ENCODE results near the gene RNF115. TPM values are rescaled to one million over a fixed set of nuclear protein-coding genes. Genes with fewer than 3 reads are reported as not detected.
"Not testable (repeated sequence)": the region's sequence is repeated elsewhere in the genome, so short reads cannot be mapped to it uniquely, and the experiment has no call there.

The RNF115 gene
- total and polyA plus RNA-seq, 4 donors, result 19.1 to 26.0 (median 22.4) TPM

DNA sequence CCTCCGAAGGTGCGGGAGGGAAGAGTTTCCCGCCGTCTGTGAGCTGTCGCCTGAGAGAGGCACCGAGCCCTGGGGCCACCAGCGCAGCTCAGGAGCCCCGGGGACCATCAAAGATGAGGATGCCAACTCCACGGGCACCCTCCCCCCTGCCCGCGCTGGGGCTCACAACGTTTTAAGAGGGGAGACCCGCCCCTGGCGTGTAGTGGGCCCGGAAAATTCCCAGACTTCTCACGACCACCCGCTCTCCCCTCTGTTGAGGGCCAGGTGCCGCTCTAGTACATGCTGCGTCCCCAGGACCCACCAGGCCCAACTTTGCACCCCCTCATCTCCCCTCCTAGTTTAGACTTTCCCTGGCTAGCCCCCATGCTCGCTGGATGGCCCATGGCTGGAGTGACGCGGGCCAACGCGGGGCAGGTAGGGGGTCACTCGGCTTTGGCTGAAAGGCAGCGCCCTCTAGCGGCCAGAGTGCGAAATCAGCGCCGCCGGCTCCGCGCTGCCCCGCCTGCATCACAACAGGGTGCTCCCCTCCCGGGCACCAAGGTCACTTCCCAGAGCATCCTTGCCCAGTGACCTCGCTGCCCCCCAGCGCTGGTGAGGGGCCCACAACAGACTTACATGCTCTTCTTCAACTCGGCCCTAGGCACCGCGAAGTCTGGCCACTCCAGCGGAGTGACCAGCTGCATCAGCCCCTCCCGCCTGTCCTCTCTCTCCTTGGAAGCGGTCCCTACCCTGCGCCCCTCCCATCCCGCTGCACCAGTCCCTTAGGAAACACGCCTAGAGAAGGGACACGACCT is 102.8 kb downstream of the RNF115 start:
- Histone ChIP-seq H3K27ac (ENCODE audit: low read depth, low read length) (no peak overlapping the region), H3K4me3 (ENCODE audit: low read depth, low read length) (peak overlapping the region; percentile 26), H3K4me1 (ENCODE audit: control insufficient read depth, insufficient read depth, low read length) (peaks cover 11% of the 10 kb centered on the region), H3K9me3 (ENCODE audit: control insufficient read depth, insufficient read depth, low read length) (no peaks in the 10 kb centered on the region), H3K27me3 (ENCODE audit: control insufficient read depth, insufficient read depth, low read length) (peaks cover 3% of the 10 kb centered on the region), H3K36me3 (ENCODE audit: control insufficient read depth, insufficient read depth, low read length) (no peaks in the 10 kb centered on the region)
- WGBS (ENCODE audit: insufficient coverage), result 13% methylated on average over 47 of the region's 47 CpGs
- DNase-seq (ENCODE audit: low read depth in 4 of 6, low spot score in 6 of 6), result peak in 5 of 6 donors; percentile 10 to 64 (median 26)

- H3K27ac ChIP-seq (ENCODE audit: low read depth, low read length), result no peak overlapping the region
- no peak for DNase-seq (ENCODE audit: low read depth in 4 of 6, low spot score in 6 of 6)
- H3K9me3 ChIP-seq (ENCODE audit: control insufficient read depth, insufficient read depth, low read length), result no peaks in the 10 kb centered on the region
- peaks cover 11% of the 10 kb centered on the region for H3K4me1 ChIP-seq (ENCODE audit: control insufficient read depth, insufficient read depth, low read length)
- no peak overlapping the region for H3K4me3 ChIP-seq (ENCODE audit: low read depth, low read length)
- 73% methylated on average over 2 of the region's 5 CpGs for WGBS (ENCODE audit: insufficient coverage)
- peaks cover 3% of the 10 kb centered on the region for H3K27me3 ChIP-seq (ENCODE audit: control insufficient read depth, insufficient read depth, low read length)
- no peaks in the 10 kb centered on the region for H3K36me3 ChIP-seq (ENCODE audit: control insufficient read depth, insufficient read depth, low read length)
Measured at GRCh38 chr1:145720556-145720877, 103.4 kb downstream of the RNF115 start.

DNA sequence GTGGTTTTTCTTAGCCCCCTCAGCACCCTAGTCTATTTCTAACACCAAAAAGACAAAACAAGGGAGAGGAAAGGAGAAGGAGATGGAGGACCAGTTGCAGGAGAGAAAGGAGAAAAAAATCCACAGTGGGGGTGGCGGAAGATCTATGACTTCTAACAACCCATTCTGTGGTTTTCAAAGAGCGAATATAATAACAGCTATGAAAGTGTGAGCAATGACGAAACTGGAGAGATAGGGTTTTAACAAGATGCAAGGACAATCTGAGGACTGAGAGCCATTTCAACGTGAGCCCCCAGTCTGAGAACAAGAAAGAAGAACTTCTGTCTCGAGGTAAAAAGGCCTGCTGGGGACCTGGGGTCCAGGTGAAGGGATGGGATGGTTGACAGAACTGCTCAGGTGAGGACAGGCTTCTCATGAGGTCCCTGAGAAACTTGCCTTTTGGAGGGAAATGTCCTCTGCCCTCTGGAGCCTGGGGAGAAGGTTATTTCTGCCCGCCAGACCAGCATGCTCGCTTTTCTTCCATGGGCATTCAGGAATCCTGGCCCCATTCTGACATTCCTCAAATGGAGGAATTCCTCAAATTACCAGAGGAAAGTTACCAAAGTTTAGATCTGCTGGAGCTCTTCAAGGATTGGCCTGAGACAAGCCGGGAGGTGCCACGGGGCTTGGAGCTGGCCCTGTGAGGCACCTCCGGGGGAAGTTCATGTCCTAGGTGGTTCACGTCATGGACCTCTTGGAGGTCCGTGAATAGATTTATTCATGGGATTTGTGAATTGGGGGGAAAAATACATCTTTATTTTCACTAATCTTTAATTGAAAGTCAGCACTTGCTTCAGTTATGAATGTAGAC is 104.4 kb downstream of the RNF115 start, which contains the start of gene CD160:
Gene CD160, plus strand, starts transcription at position 270 of the 850 bp plus-strand sequence. CDS start 8,829 bp downstream, outside the sequence.
- no peak within 1 kb of the TSS for H3K27ac ChIP-seq (ENCODE audit: low read depth, low read length)
- H3K27me3 ChIP-seq (ENCODE audit: control insufficient read depth, insufficient read depth, low read length), result peaks cover 3% of the 10 kb centered on the region
- no peak for DNase-seq (ENCODE audit: low read depth in 4 of 6, low spot score in 6 of 6)
- no peaks in the 10 kb centered on the region for H3K9me3 ChIP-seq (ENCODE audit: control insufficient read depth, insufficient read depth, low read length)
- peaks cover 11% of the 10 kb centered on the region for H3K4me1 ChIP-seq (ENCODE audit: control insufficient read depth, insufficient read depth, low read length)
- 91% methylated on average over 7 of the region's 12 CpGs for WGBS (ENCODE audit: insufficient coverage)
- H3K4me3 ChIP-seq (ENCODE audit: low read depth, low read length), result no peak within 1 kb of the TSS
- no peaks in the 10 kb centered on the region for H3K36me3 ChIP-seq (ENCODE audit: control insufficient read depth, insufficient read depth, low read length)

GRCh38 chr1:145718465-145718864 is 105.4 kb downstream of the RNF115 start:
- H3K36me3 ChIP-seq (ENCODE audit: control insufficient read depth, insufficient read depth, low read length); H3K27me3 ChIP-seq (ENCODE audit: control insufficient read depth, insufficient read depth, low read length); H3K4me3 ChIP-seq (ENCODE audit: low read depth, low read length); H3K27ac ChIP-seq (ENCODE audit: low read depth, low read length); H3K9me3 ChIP-seq (ENCODE audit: control insufficient read depth, insufficient read depth, low read length); DNase-seq (ENCODE audit: low read depth in 4 of 6, low spot score in 6 of 6): not testable (repeated sequence)
- 100% methylated on average over 3 of the region's 5 CpGs for WGBS (ENCODE audit: insufficient coverage)
- H3K4me1 ChIP-seq (ENCODE audit: control insufficient read depth, insufficient read depth, low read length), result peaks cover 11% of the 10 kb centered on the region

GRCh38 chr1:145717833-145718232 is 106.1 kb downstream of the RNF115 start:
- WGBS (ENCODE audit: insufficient coverage), result 64% methylated on average over 1 of the region's 1 CpG

GRCh38 chr1:145716641-145717345 is 107.1 kb downstream of the RNF115 start:
- 56% methylated on average over 9 of the region's 10 CpGs for WGBS (ENCODE audit: insufficient coverage)
- H3K4me3 ChIP-seq (ENCODE audit: low read depth, low read length), result no peak overlapping the region
- DNase-seq (ENCODE audit: low read depth in 4 of 6, low spot score in 6 of 6), result peak in 1 of 6 donors; percentile 39
- no peaks in the 10 kb centered on the region for H3K36me3 ChIP-seq (ENCODE audit: control insufficient read depth, insufficient read depth, low read length)
- peaks cover 11% of the 10 kb centered on the region for H3K4me1 ChIP-seq (ENCODE audit: control insufficient read depth, insufficient read depth, low read length)
- no peak overlapping the region for H3K27ac ChIP-seq (ENCODE audit: low read depth, low read length)
- peaks cover 3% of the 10 kb centered on the region for H3K27me3 ChIP-seq (ENCODE audit: control insufficient read depth, insufficient read depth, low read length)
- H3K9me3 ChIP-seq (ENCODE audit: control insufficient read depth, insufficient read depth, low read length), result no peaks in the 10 kb centered on the region

More at GRCh38 chr1:145717833-145718232, 106.1 kb downstream of the RNF115 start:
- Histone ChIP-seq H3K4me3 (ENCODE audit: low read depth, low read length) (no peak overlapping the region), H3K27me3 (ENCODE audit: control insufficient read depth, insufficient read depth, low read length) (peaks cover 3% of the 10 kb centered on the region), H3K4me1 (ENCODE audit: control insufficient read depth, insufficient read depth, low read length) (peaks cover 11% of the 10 kb centered on the region), H3K27ac (ENCODE audit: low read depth, low read length) (no peak overlapping the region), H3K9me3 (ENCODE audit: control insufficient read depth, insufficient read depth, low read length) (no peaks in the 10 kb centered on the region), H3K36me3 (ENCODE audit: control insufficient read depth, insufficient read depth, low read length) (no peaks in the 10 kb centered on the region)
- DNase-seq (ENCODE audit: low read depth in 4 of 6, low spot score in 6 of 6), result no peak

DNA sequence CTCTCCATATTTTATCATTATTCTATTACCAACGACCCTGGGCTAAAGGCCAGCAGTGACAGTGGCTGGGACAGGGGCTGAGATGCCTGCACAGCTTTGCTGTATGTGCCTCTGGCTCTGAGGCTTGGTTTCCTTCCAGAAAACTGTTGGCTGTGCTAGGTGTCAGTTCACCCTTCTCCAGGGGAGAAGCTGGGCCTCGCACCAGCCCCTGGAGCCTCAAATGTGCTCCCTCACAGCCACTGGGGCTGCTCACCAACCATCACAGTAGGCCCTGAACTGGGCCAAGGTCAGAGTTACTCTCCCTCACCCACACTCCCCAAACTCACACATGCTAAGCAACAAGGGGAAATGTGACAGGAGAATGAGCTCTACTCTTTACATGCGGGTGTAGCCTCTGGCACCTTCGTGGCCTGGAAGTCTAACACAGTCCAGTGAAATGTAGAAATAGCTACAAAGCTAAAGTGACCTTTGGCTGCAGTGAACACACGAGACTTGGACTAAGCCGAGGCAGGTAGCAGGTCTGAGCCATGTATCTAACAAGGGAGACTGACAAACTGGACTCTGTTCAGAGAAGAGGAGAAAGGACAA is 109.3 kb downstream of the RNF115 start:
- 75% methylated on average over 5 of the region's 6 CpGs for WGBS (ENCODE audit: insufficient coverage)
- Histone ChIP-seq H3K9me3 (ENCODE audit: control insufficient read depth, insufficient read depth, low read length) (no peaks in the 10 kb centered on the region), H3K27me3 (ENCODE audit: control insufficient read depth, insufficient read depth, low read length) (no peaks in the 10 kb centered on the region), H3K4me1 (ENCODE audit: control insufficient read depth, insufficient read depth, low read length) (no peaks in the 10 kb centered on the region), H3K36me3 (ENCODE audit: control insufficient read depth, insufficient read depth, low read length) (no peaks in the 10 kb centered on the region), H3K27ac (ENCODE audit: low read depth, low read length) (no peak overlapping the region), H3K4me3 (ENCODE audit: low read depth, low read length) (no peak overlapping the region)
- DNase-seq (ENCODE audit: low read depth in 4 of 6, low spot score in 6 of 6), result no peak

DNA sequence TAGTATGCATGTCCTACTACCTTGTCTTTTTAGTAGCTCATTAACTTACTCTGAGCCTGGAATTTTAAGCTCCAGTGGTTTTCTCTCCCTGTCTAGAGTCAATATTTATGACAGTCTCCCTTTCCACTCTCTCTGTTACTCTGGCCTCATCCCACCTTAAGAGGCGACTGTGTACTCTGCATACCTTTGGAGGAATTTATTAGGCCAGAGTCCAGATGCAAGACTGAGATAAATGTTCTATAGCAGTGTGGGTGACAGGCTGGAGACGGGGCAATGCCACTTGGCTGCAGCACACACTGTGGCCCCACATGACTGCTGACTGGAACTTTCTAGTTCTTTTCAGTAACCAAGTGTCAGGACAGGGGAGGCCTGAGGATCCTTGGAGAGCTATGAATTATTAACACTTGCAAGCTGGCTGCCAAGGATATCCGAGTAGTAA is 112.7 kb downstream of the RNF115 start:
- H3K4me1 ChIP-seq (ENCODE audit: control insufficient read depth, insufficient read depth, low read length), result peaks cover 3% of the 10 kb centered on the region
- no peaks in the 10 kb centered on the region for H3K36me3 ChIP-seq (ENCODE audit: control insufficient read depth, insufficient read depth, low read length)
- no peaks in the 10 kb centered on the region for H3K27me3 ChIP-seq (ENCODE audit: control insufficient read depth, insufficient read depth, low read length)
- no peaks in the 10 kb centered on the region for H3K9me3 ChIP-seq (ENCODE audit: control insufficient read depth, insufficient read depth, low read length)
- no peak overlapping the region for H3K4me3 ChIP-seq (ENCODE audit: low read depth, low read length)
- H3K27ac ChIP-seq (ENCODE audit: low read depth, low read length), result no peak overlapping the region
- WGBS (ENCODE audit: insufficient coverage), result 38% methylated on average over 1 of the region's 3 CpGs
- no peak for DNase-seq (ENCODE audit: low read depth in 4 of 6, low spot score in 6 of 6)

All from spinal cord (tissue), 10 donors.